ENCODE results near the gene MYH7B. TPM values are rescaled to one million over a fixed set of nuclear protein-coding genes. Genes with fewer than 3 reads are reported as not detected.
A peak's percentile ranks its signal among the peaks of the same experiment; 100 is the strongest.

The MYH7B gene
- 0.74 TPM for total RNA-seq (2021; ENCODE audit: unreplicated experiment)
- 0.47 and 0.90 TPM in 2 replicates for polyA plus RNA-seq (2012)
- Bru-seq, nascent RNA: percentile 22 among the genes with signal in this experiment
- BruChase-seq, experiment 1, labeled RNA remaining after a 6-hour chase: percentile 25 among the genes with signal in this experiment
- percentile 23 among the genes with signal in this experiment for BruChase-seq, experiment 2, labeled RNA remaining after a 2-hour chase
- long read RNA-seq, partial matches to known transcripts: 1 of 1 reads
- long read RNA-seq, other reads (novel, unspliced or antisense): 0 of 1 reads

GRCh38 chr20:34955231-34956040 lies at the start of gene MYH7B, which contains the start of gene GSS:
MYH7B (plus strand) TSS chr20:34955868; CDS start chr20:34978006, 22,138 bp downstream.
GSS (minus strand) TSS chr20:34955806; CDS start chr20:34951852, 3,954 bp downstream.
- Histone ChIP-seq H3K36me3 (ENCODE audit: control insufficient read depth in 1 of 2, insufficient read depth in 2 of 2, low read length in 2 of 2) (peaks cover 2 to 8% of the 10 kb centered on the region in 2 experiments; a peak in 1 of 4 replicates), H3K9me2 (ENCODE audit: insufficient read depth) (no peaks in the 10 kb centered on the region), H2AFZ (ENCODE audit: low read depth, low read length, poor library complexity, severe bottlenecking) (peak within 1 kb of the TSS; percentile 37), H3K4me1 (ENCODE audit: control insufficient read depth in 1 of 2, insufficient read depth in 2 of 2, low read length in 2 of 2) (peaks cover 7 to 19% of the 10 kb centered on the region in 2 experiments), H4K20me1 (ENCODE audit: insufficient read depth) (no peaks in the 10 kb centered on the region), H3K4me3 (replicated peaks in 1 of 2; ENCODE audit: low read depth in 1 of 2, low read length in 2 of 2) (peak within 1 kb of the TSS; percentile 88 to 91), H3K9me3 (ENCODE audit: control insufficient read depth in 1 of 2, insufficient read depth in 1 of 2, low read depth in 1 of 2, low read length in 2 of 2) (no peaks in the 10 kb centered on the region), H3K9ac (ENCODE audit: low read length) (peak within 1 kb of the TSS; percentile 86), H3K4me2 (ENCODE audit: low read length) (peak within 1 kb of the TSS; percentile 95), H3K27me3 (ENCODE audit: insufficient read depth, low read length) (no peaks in the 10 kb centered on the region), H3K79me2 (ENCODE audit: insufficient read depth, low read length) (peaks cover 15% of the 10 kb centered on the region), H3K27ac (ENCODE audit: low read depth, low read length) (peak within 1 kb of the TSS; percentile 75)
- intact Hi-C loops (cut with micrococcal nuclease): loop anchor here (1.0 kb wide), 1 partner anchor 79 kb away; the partner anchor contains the start of gene ACSS2
- ChIA-PET CTCF (interaction anchor here (0.6 to 3.3 kb wide), 3 partner anchors 80 to 120 kb away, joined by 4 to 26 read pairs (median 4); partner anchors contain the start of genes ACSS2 and GGT7), POLR2A (interaction anchor here (0.6 to 1.5 kb wide), 5 partner anchors 11 to 130 kb away, joined by 3 to 7 read pairs (median 3); partner anchors contain the start of genes ACSS2 and NCOA6), RAD21 (ENCODE audit: low non-redundant PET in 1 of 2, low total read pairs in 2 of 2, uncharacterized antibody in 2 of 2, unreplicated experiment in 2 of 2) (interaction anchor here (0.5 to 1.5 kb wide), 6 partner anchors 11 to 252 kb away, joined by 3 to 11 read pairs (median 4); partner anchors contain the start of gene ACSS2 (in 1 of the 2))
- ATAC-seq (peak; percentile 94), DNase-seq (ENCODE audit: low read depth, low spot score) (peak; percentile 91)
- BruUV-seq (replicated peaks): TSS peak; percentile 78
- peak; percentile 88 for TF ChIP-seq POLR2A (IDR thresholded peaks at IDR 0.05; ENCODE audit: borderline replicate concordance, extremely low read depth, insufficient read depth, insufficient read length)
- TF ChIP-seq SP1 (IDR thresholded peaks at IDR 0.05; ENCODE audit: low read depth): peak; percentile 70; the same call in 1 of the 2 replicates
- peak; percentile 37 to 78 (median 49); a peak in 5 of 6 replicates for TF ChIP-seq CTCF (IDR thresholded peaks at IDR 0.05 in 2 of 3, conservative IDR thresholded peaks at IDR 0.05 in 1 of 3; ENCODE audit: borderline replicate concordance in 1 of 3, insufficient read depth in 1 of 3, low read depth in 2 of 3, low read length in 2 of 3)
- no peak; the same call in 1 of the 2 replicates for TF ChIP-seq ELF1 (IDR thresholded peaks at IDR 0.05; ENCODE audit: borderline replicate concordance, low read depth)
- TF ChIP-seq EZH2 (IDR thresholded peaks at IDR 0.05): no peak
- TF ChIP-seq REST (IDR thresholded peaks at IDR 0.05; ENCODE audit: low read depth): no peak
- TF ChIP-seq EZH2phosphoT487 (IDR thresholded peaks at IDR 0.05; ENCODE audit: borderline replicate concordance): no peak
- no peak for TF ChIP-seq FOSL1 (IDR thresholded peaks at IDR 0.05; ENCODE audit: low read depth)
- TF ChIP-seq ZFX (IDR thresholded peaks at IDR 0.05): peak; percentile 76
- TF ChIP-seq POLR2AphosphoS5 (IDR thresholded peaks at IDR 0.05; ENCODE audit: low read depth, low read length): peak; percentile 88
- no peak for TF ChIP-seq CEBPB (IDR thresholded peaks at IDR 0.05; ENCODE audit: low read depth)
- TF ChIP-seq CBX3 (IDR thresholded peaks at IDR 0.05; ENCODE audit: low read depth): peak; percentile 54; the same call in 1 of the 2 replicates
- no peak for TF ChIP-seq EGR1 (IDR thresholded peaks at IDR 0.05; ENCODE audit: low read depth)
- peak; percentile 31 for TF ChIP-seq ZBTB33 (IDR thresholded peaks at IDR 0.05; ENCODE audit: extremely low read depth, insufficient replicate concordance, low read length)
- peak; percentile 47 for TF ChIP-seq MAX (IDR thresholded peaks at IDR 0.05)
- TF ChIP-seq SIN3A (IDR thresholded peaks at IDR 0.05; ENCODE audit: low read depth): peak; percentile 17; the same call in 1 of the 2 replicates
